NCI-H2227 treated with DMSO at 0.1 percent for 48 hours (cell line): ENCODE results near the gene HSPA8.
"Not testable (repeated sequence)": the region's sequence is repeated elsewhere in the genome, so short reads cannot be mapped to it uniquely, and the experiment has no call there.

Experiments used
- DNase-seq: peaks from one replicate; lab custom pipeline; 2025; lab: John Stamatoyannopoulos, UW

Gene HSPA8

GRCh38 chr11:123072332-123072761 is 10.4 kb upstream of the HSPA8 start:
- no peak for DNase-seq

GRCh38 chr11:123069908-123070821 is 8.2 kb upstream of the HSPA8 start:
- DNase-seq, result no peak

- DNase-seq, result no peak
Observed at GRCh38 chr11:123065621-123066020, 3.7 kb upstream of the HSPA8 start.

- DNase-seq, result no peak
Observed at GRCh38 chr11:123063826-123064657, 2.1 kb upstream of the HSPA8 start.

- peak; percentile 40 for DNase-seq
Observed at GRCh38 chr11:123062892-123063825, 1.2 kb upstream of the HSPA8 start.

- peak; percentile 99 for DNase-seq
Observed at GRCh38 chr11:123062158-123062891, 389 bp upstream of the HSPA8 start.

- no peak for DNase-seq
Observed at GRCh38 chr11:123060277-123061000, 1.5 kb downstream of the HSPA8 start.

- DNase-seq, result not testable (repeated sequence)
Observed at GRCh38 chr11:123059041-123059920, 2.7 kb downstream of the HSPA8 start.

- DNase-seq, result no peak
Observed at GRCh38 chr11:123057661-123058305, 4.2 kb downstream of the HSPA8 start.

GRCh38 chr11:123056835-123057491 is 5.0 kb downstream of the HSPA8 start:
- DNase-seq, result no peak

GRCh38 chr11:123055191-123055901 is 6.6 kb downstream of the HSPA8 start:
- no peak for DNase-seq

GRCh38 chr11:123054301-123055065 is 7.5 kb downstream of the HSPA8 start:
- DNase-seq, result peak; percentile 71

- no peak for DNase-seq
Observed at GRCh38 chr11:123052901-123053721, 8.8 kb downstream of the HSPA8 start.

GRCh38 chr11:123051634-123052033 is 10.3 kb downstream of the HSPA8 start:
- no peak for DNase-seq

- no peak for DNase-seq
Observed at GRCh38 chr11:123051146-123051545, 10.8 kb downstream of the HSPA8 start.

- DNase-seq, result no peak
Observed at GRCh38 chr11:123047947-123048293, 14.0 kb downstream of the HSPA8 start.
